CD14-positive monocyte (primary cell): ENCODE results near the gene CIROP. TPM values are rescaled to one million over a fixed set of nuclear protein-coding genes. Genes with fewer than 3 reads are reported as not detected.

Experiments
- DNase-seq, 3 donors: peaks; one replicate each; pipeline ENCODE4 v3.0.0-alpha.2; 2011 to 2022
- H2AFZ ChIP-seq: 2 replicates; pipeline ENCODE4 v1.6.0; 2012; ENCODE audit warnings: mild to moderate bottlenecking, low read depth, low read length, inconsistent platforms; ENCODE audit not compliant: insufficient read depth, poor library complexity, severe bottlenecking
- H3K27ac ChIP-seq, 2 donors: 1 replicate in 1 of 2; 2 replicates in 1 of 2; pipeline ENCODE4 v1.5.1; 2012 to 2013; ENCODE audit warnings: low read length in 2 of 2, control low read depth in 1 of 2, inconsistent platforms in 1 of 2, low read depth in 1 of 2, mild to moderate bottlenecking in 1 of 2
- H3K27me3 ChIP-seq, 2 donors: one replicate each; pipeline versions ENCODE4 v1.6.0 to v1.6.1; 2011 to 2013; ENCODE audit warnings: low read length in 2 of 2; ENCODE audit not compliant: control insufficient read depth in 2 of 2, insufficient read depth in 2 of 2
- H3K36me3 ChIP-seq, 2 donors: replicated peaks in 1 of 2; 1 replicate in 1 of 2; 2 replicates in 1 of 2; pipeline versions ENCODE4 v1.5.1 to v1.6.1; 2012 to 2013; ENCODE audit warnings: low read length in 2 of 2, control low read depth in 1 of 2, inconsistent platforms in 1 of 2, mild to moderate bottlenecking in 1 of 2; ENCODE audit not compliant: insufficient read depth in 2 of 2, control insufficient read depth in 1 of 2
- H3K4me1 ChIP-seq, 2 donors: 1 replicate in 1 of 2; 2 replicates in 1 of 2; pipeline versions ENCODE4 v1.5.1 to v1.6.1; 2012 to 2013; ENCODE audit warnings: low read length in 2 of 2, control low read depth in 1 of 2, inconsistent platforms in 1 of 2, mild to moderate bottlenecking in 1 of 2, moderate library complexity in 1 of 2; ENCODE audit not compliant: insufficient read depth in 2 of 2, control insufficient read depth in 1 of 2
- H3K4me2 ChIP-seq: replicated peaks from 2 replicates; pipeline ENCODE3; 2012; ENCODE audit warnings: low read length, moderate library complexity, mild to moderate bottlenecking; ENCODE audit not compliant: poor library complexity, severe bottlenecking; ENCODE audit errors: extremely low read depth
- H3K4me3 ChIP-seq, 3 experiments: fragments of 200-600 bp in 1 of 3; sonication (generic) in 1 of 3; replicated peaks in 1 of 3; 1 replicate in 2 of 3; 2 replicates in 1 of 3; pipeline ENCODE4 v1.5.1; 2011 to 2013; ENCODE audit warnings: low read length in 3 of 3, mild to moderate bottlenecking in 3 of 3, control low read depth in 2 of 3, low read depth in 2 of 3, inconsistent platforms in 1 of 3, moderate library complexity in 1 of 3
- H3K79me2 ChIP-seq: 2 replicates; pipeline ENCODE4 v1.6.0; 2012; ENCODE audit warnings: mild to moderate bottlenecking, control low read depth, inconsistent platforms, low read length, moderate library complexity; ENCODE audit not compliant: insufficient read depth
- H3K9ac ChIP-seq: 2 replicates; pipeline ENCODE4 v1.6.0; 2017; ENCODE audit warnings: low read length, mild to moderate bottlenecking; ENCODE audit not compliant: insufficient read depth, poor library complexity, severe bottlenecking
- H3K9me3 ChIP-seq, 2 donors: replicated peaks in 1 of 2; 1 replicate in 1 of 2; 2 replicates in 1 of 2; pipeline versions ENCODE4 v1.5.1 to v1.6.1; 2012 to 2013; ENCODE audit warnings: low read length in 2 of 2, control low read depth in 1 of 2; ENCODE audit not compliant: control insufficient read depth in 1 of 2, insufficient read depth in 1 of 2
- H4K20me1 ChIP-seq: 2 replicates; pipeline ENCODE4 v1.6.0; 2012; ENCODE audit warnings: mild to moderate bottlenecking, low read length, control low read depth, moderate library complexity; ENCODE audit not compliant: insufficient read depth
- H3K27ac Mint-ChIP-seq, 7 donors: one replicate each; pipeline ENCODE4 v1.8.0; 2020; ENCODE audit warnings: mild to moderate bottlenecking in 7 of 7, mixed read lengths in 7 of 7, moderate library complexity in 6 of 7, inconsistent platforms in 2 of 7
- H3K27me3 Mint-ChIP-seq, 3 donors: one replicate each; pipeline ENCODE4 v1.8.0; 2021 to 2022; ENCODE audit warnings: low read depth in 3 of 3, mild to moderate bottlenecking in 3 of 3, mixed read lengths in 3 of 3, moderate library complexity in 3 of 3, inconsistent platforms in 1 of 3
- H3K36me3 Mint-ChIP-seq, 2 donors: one replicate each; pipeline ENCODE4 v1.8.0; 2020; ENCODE audit warnings: mixed read lengths in 2 of 2, inconsistent platforms in 1 of 2, mild to moderate bottlenecking in 1 of 2
- H3K4me1 Mint-ChIP-seq: one replicate; pipeline ENCODE4 v1.8.0; 2020; ENCODE audit warnings: mild to moderate bottlenecking, mixed read lengths
- H3K4me3 Mint-ChIP-seq, 2 donors: one replicate each; pipeline ENCODE4 v1.8.0; 2020; ENCODE audit warnings: mild to moderate bottlenecking in 2 of 2, mixed read lengths in 2 of 2, moderate library complexity in 1 of 2
- H3K9me3 Mint-ChIP-seq, 7 donors: one replicate each; pipeline ENCODE4 v1.8.0; 2020 to 2022; ENCODE audit warnings: mixed read lengths in 7 of 7, mild to moderate bottlenecking in 6 of 7, moderate library complexity in 6 of 7, inconsistent platforms in 2 of 7
- WGBS: methylation state at CpG from one replicate; pipeline ENCODE4 v1.1.5; 2013; ENCODE audit warnings: missing lambda C conversion rate; ENCODE audit not compliant: insufficient coverage; 5-methylcytosine and 5-hydroxymethylcytosine counted together
- intact Hi-C, 2 donors: fragments of 100-400 bp; cut with micrococcal nuclease; formaldehyde crosslinking; loops; one replicate each; pipeline versions ENCODE4 v1.15.0 to v1.15.1; 2023
- polyA plus RNA-seq, 3 donors: library from polyadenylated mRNA; depleted of rRNA in 1 of 3; unstranded in 2 of 3; stranded (reverse) in 1 of 3; fragments of 300-500 nt in 2 of 3; fragments of >200 nt in 1 of 3; fragmentation: Illumina TruSeq in 2 of 3; gene quantifications; 1 replicate in 2 of 3; 2 replicates in 1 of 3; pipeline ENCODE4 v1.2.3, GENCODE V29; 2012 to 2021
- TF ChIP-seq, protein P1 (sequence below): fragments of 200-600 bp; IDR thresholded peaks from one replicate; pipeline ENCODE4 v1.8.0; 2022; ENCODE audit warnings: antibody characterized with exemption, mild to moderate bottlenecking

CIROP gene
- polyA plus RNA-seq, 3 donors, result not detected

GRCh38 chr14:23123419-23123818 is 18.6 kb upstream of the CIROP start:
- Mint-ChIP-seq H3K9me3 (peaks cover 0 to 2% (median 0%) of the 10 kb centered on the region in 7 donors), H3K4me1 (peaks cover 39% of the 10 kb centered on the region), H3K4me3 (no peak overlapping the region), H3K27me3 (peaks cover 0 to 2% (median 0%) of the 10 kb centered on the region in 3 donors), H3K36me3 (no peaks in the 10 kb centered on the region), H3K27ac (no peak overlapping the region)
- Histone ChIP-seq H4K20me1 (no peaks in the 10 kb centered on the region), H3K9ac (no peak overlapping the region), H3K27ac (no peak overlapping the region), H3K36me3 (no peaks in the 10 kb centered on the region), H3K27me3 (no peaks in the 10 kb centered on the region), H3K4me1 (peaks cover 23 to 31% of the 10 kb centered on the region in 2 donors), H3K9me3 (no peaks in the 10 kb centered on the region), H3K4me2 (no peak overlapping the region), H3K4me3 (no peak overlapping the region), H2AFZ (peak overlapping the region; percentile 2), H3K79me2 (peaks cover 13% of the 10 kb centered on the region)
- TF ChIP-seq, protein P1, sequence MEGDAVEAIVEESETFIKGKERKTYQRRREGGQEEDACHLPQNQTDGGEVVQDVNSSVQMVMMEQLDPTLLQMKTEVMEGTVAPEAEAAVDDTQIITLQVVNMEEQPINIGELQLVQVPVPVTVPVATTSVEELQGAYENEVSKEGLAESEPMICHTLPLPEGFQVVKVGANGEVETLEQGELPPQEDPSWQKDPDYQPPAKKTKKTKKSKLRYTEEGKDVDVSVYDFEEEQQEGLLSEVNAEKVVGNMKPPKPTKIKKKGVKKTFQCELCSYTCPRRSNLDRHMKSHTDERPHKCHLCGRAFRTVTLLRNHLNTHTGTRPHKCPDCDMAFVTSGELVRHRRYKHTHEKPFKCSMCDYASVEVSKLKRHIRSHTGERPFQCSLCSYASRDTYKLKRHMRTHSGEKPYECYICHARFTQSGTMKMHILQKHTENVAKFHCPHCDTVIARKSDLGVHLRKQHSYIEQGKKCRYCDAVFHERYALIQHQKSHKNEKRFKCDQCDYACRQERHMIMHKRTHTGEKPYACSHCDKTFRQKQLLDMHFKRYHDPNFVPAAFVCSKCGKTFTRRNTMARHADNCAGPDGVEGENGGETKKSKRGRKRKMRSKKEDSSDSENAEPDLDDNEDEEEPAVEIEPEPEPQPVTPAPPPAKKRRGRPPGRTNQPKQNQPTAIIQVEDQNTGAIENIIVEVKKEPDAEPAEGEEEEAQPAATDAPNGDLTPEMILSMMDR, result no peak
- no peak for DNase-seq
- intact Hi-C loops, result no loop called here
- WGBS, result 79% methylated on average over 4 of the region's 8 CpGs

GRCh38 chr14:23122086-23122485 is 17.3 kb upstream of the CIROP start:
- no peak overlapping the region for H3K4me3 ChIP-seq
- no peak overlapping the region for H3K4me3 Mint-ChIP-seq
- H3K9me3 Mint-ChIP-seq, result peaks cover 0 to 2% (median 0%) of the 10 kb centered on the region in 7 donors
- no peaks in the 10 kb centered on the region for H3K9me3 ChIP-seq
- H3K9ac ChIP-seq, result no peak overlapping the region
- no peak for DNase-seq
- peaks cover 26% of the 10 kb centered on the region for H3K79me2 ChIP-seq
- no peak overlapping the region for H3K27ac Mint-ChIP-seq
- H3K4me2 ChIP-seq, result no peak overlapping the region
- no peaks in the 10 kb centered on the region for H3K36me3 ChIP-seq
- intact Hi-C loops, result no loop called here
- WGBS, result 90% methylated on average over 2 of the region's 6 CpGs
- H3K4me1 ChIP-seq, result peaks cover 36 to 40% of the 10 kb centered on the region in 2 donors
- no peaks in the 10 kb centered on the region for H4K20me1 ChIP-seq
- no peak overlapping the region for H2AFZ ChIP-seq
- no peaks in the 10 kb centered on the region for H3K36me3 Mint-ChIP-seq
- H3K4me1 Mint-ChIP-seq, result peaks cover 47% of the 10 kb centered on the region
- H3K27me3 ChIP-seq, result no peaks in the 10 kb centered on the region
- TF ChIP-seq, protein P1, result no peak
- peaks cover 0 to under 1% (median 0%) of the 10 kb centered on the region in 3 donors for H3K27me3 Mint-ChIP-seq
- H3K27ac ChIP-seq, result no peak overlapping the region
